Esophagus squamous epithelium (tissue), 5 donors: ENCODE measurements around the gene C4A. TPM values are rescaled to one million over a fixed set of nuclear protein-coding genes. Genes with fewer than 3 reads are reported as not detected.
A peak's percentile ranks its signal among the peaks of the same experiment; 100 is the strongest.

ENCODE experiments used
- DNase-seq: peaks from one replicate; lab custom pipeline; 2025; lab: John Stamatoyannopoulos, UW
- H3K27ac ChIP-seq, 4 donors: fragments of 200-600 bp; sonication (generic); one replicate each; pipeline ENCODE4 v1.5.1; 2016 to 2019; ENCODE audit warnings: mild to moderate bottlenecking in 1 of 4
- H3K27me3 ChIP-seq, 4 donors: fragments of 200-600 bp; sonication (generic); 1 replicate in 3 of 4; 2 replicates in 1 of 4; pipeline versions ENCODE4 v1.5.1 to v1.6.0; 2017 to 2021; ENCODE audit warnings: antibody characterized with exemption in 1 of 4
- H3K36me3 ChIP-seq, 3 donors: fragments of 200-600 bp; sonication (generic); one replicate each; pipeline ENCODE4 v1.5.1; 2016 to 2019
- H3K4me1 ChIP-seq, 3 donors: fragments of 200-600 bp; sonication (generic); one replicate each; pipeline ENCODE4 v1.5.1; 2017 to 2019
- H3K4me3 ChIP-seq, 4 donors: fragments of 200-600 bp; sonication (generic); 1 replicate in 3 of 4; 2 replicates in 1 of 4; pipeline ENCODE4 v1.5.1; 2016 to 2019; ENCODE audit warnings: mild to moderate bottlenecking in 2 of 4, moderate library complexity in 1 of 4
- H3K9me3 ChIP-seq, 3 donors: fragments of 200-600 bp; sonication (generic); one replicate each; pipeline ENCODE4 v1.5.1; 2016 to 2019
- POLR2A ChIP-seq, 4 donors: fragments of 450-650 bp; IDR thresholded peaks; one replicate each; pipeline ENCODE4 v1.6.1; 2017; ENCODE audit warnings: antibody characterized with exemption in 4 of 4, mild to moderate bottlenecking in 4 of 4, moderate library complexity in 3 of 4
- WGBS, 2 donors: methylation state at CpG; one replicate each; pipeline ENCODE4 v1.1.5; 2018; 5-methylcytosine and 5-hydroxymethylcytosine counted together
- intact Hi-C: fragments of 100-400 bp; cut with DNase I; formaldehyde crosslinking; loops from one replicate; pipeline ENCODE4 v1.15.0; 2022
- total RNA-seq, 4 donors: library from RNA; depleted of rRNA; stranded (reverse); fragments of >200 nt; gene quantifications; one replicate each; pipeline ENCODE4 v1.1.0, GENCODE V29; 2016
- TF ChIP-seq, protein P1 (sequence below), 6 experiments: fragments of 450-650 bp in 4 of 6; fragments of 200-600 bp in 2 of 6; sonication (generic) in 2 of 6; IDR thresholded peaks; one replicate each; pipeline ENCODE4 v1.5.1; 2016 to 2019; ENCODE audit warnings: antibody characterized with exemption in 6 of 6, mild to moderate bottlenecking in 4 of 6, moderate library complexity in 4 of 6
- donor health status: DM: yes; HTN: yes; CAD: no.

The C4A gene
- total RNA-seq, 4 donors from 2014 or later: 2.0 to 11.8 (median 5.2) TPM

DNA sequence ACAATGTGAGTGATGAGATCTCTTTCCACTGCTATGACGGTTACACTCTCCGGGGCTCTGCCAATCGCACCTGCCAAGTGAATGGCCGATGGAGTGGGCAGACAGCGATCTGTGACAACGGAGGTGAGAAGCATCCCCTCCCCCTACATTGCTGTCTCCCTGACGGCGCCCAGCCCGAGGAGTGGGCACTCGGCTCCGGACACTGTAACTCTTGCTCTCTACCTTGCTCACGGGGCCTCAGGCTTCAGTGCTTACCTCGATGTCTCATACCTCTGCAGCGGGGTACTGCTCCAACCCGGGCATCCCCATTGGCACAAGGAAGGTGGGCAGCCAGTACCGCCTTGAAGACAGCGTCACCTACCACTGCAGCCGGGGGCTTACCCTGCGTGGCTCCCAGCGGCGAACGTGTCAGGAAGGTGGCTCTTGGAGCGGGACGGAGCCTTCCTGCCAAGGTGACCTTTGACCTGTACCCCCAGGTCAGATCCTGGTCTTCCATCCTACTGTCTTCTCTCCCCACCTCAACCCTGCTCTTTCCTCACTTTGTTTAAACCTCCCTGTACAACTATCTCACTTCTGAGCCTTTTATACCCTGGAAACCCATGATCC lies 34.7 kb upstream of the C4A start:
- Histone ChIP-seq H3K9me3 (no peaks in the 10 kb centered on the region), H3K27me3 (peaks cover 0 to 12% (median 0%) of the 10 kb centered on the region in 4 donors), H3K27ac (peak overlapping the region in 2 of 4 donors; percentile 89 to 97), H3K4me1 (peaks cover 9 to 31% (median 23%) of the 10 kb centered on the region in 3 donors), H3K4me3 (peak overlapping the region in 1 of 4 donors; percentile 62), H3K36me3 (peaks cover 5 to 22% (median 6%) of the 10 kb centered on the region in 3 donors)
- intact Hi-C loops: no loop called here
- WGBS, 2 donors: 81 to 91% methylated on average over 16 to 21 of the region's 24 CpGs
- DNase-seq: no peak
- TF ChIP-seq POLR2A (IDR thresholded peaks at IDR 0.05): no peak
- TF ChIP-seq, protein P1, sequence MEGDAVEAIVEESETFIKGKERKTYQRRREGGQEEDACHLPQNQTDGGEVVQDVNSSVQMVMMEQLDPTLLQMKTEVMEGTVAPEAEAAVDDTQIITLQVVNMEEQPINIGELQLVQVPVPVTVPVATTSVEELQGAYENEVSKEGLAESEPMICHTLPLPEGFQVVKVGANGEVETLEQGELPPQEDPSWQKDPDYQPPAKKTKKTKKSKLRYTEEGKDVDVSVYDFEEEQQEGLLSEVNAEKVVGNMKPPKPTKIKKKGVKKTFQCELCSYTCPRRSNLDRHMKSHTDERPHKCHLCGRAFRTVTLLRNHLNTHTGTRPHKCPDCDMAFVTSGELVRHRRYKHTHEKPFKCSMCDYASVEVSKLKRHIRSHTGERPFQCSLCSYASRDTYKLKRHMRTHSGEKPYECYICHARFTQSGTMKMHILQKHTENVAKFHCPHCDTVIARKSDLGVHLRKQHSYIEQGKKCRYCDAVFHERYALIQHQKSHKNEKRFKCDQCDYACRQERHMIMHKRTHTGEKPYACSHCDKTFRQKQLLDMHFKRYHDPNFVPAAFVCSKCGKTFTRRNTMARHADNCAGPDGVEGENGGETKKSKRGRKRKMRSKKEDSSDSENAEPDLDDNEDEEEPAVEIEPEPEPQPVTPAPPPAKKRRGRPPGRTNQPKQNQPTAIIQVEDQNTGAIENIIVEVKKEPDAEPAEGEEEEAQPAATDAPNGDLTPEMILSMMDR (IDR thresholded peaks at IDR 0.05): no peak

DNA sequence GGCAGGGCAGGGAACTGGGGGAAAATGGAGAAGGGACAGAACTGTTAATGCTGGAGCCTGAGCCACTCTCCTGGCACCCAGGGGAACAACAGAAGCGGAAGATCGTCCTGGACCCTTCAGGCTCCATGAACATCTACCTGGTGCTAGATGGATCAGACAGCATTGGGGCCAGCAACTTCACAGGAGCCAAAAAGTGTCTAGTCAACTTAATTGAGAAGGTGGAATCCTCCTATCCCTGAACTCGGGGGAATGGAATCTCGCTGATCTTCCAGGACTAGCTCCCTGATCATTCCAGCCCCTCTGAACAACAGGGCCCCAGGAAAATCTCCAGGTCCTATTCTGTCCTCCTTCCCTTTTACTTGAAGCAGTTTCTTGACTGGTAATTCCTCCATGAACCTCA lies 34.0 kb upstream of the C4A start:
- no peak overlapping the region for H3K4me3 ChIP-seq
- peak overlapping the region in 1 of 4 donors; percentile 97 for H3K27ac ChIP-seq
- intact Hi-C loops: no loop called here
- no peaks in the 10 kb centered on the region for H3K9me3 ChIP-seq
- peaks cover 0 to 5% (median 0%) of the 10 kb centered on the region in 4 donors for H3K27me3 ChIP-seq
- WGBS, 2 donors: 77 to 89% methylated on average over 4 of the region's 4 CpGs
- peaks cover 5 to 27% (median 6%) of the 10 kb centered on the region in 3 donors for H3K36me3 ChIP-seq
- no peak for DNase-seq
- no peak for TF ChIP-seq POLR2A (IDR thresholded peaks at IDR 0.05)
- TF ChIP-seq, protein P1 (IDR thresholded peaks at IDR 0.05): no peak
- H3K4me1 ChIP-seq: peaks cover 9 to 29% (median 23%) of the 10 kb centered on the region in 3 donors

DNA sequence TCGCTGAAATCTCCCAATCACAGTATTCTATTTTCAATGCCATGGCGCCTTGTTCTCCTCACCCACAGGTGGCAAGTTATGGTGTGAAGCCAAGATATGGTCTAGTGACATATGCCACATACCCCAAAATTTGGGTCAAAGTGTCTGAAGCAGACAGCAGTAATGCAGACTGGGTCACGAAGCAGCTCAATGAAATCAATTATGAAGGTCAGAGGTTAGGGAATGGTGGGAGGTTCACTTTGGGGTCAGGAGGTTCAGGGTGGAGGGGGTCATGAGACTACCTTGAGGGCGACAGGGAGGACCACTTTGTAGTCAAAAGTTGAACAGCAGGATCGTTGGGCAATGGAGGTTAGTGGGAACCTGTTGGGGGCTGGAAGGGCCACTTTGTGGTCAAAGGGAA lies 33.6 kb upstream of the C4A start:
- peaks cover 5 to 32% (median 6%) of the 10 kb centered on the region in 3 donors for H3K36me3 ChIP-seq
- intact Hi-C loops: no loop called here
- H3K27me3 ChIP-seq: peaks cover 0 to under 1% (median 0%) of the 10 kb centered on the region in 4 donors
- H3K9me3 ChIP-seq: no peaks in the 10 kb centered on the region
- peaks cover 9 to 29% (median 23%) of the 10 kb centered on the region in 3 donors for H3K4me1 ChIP-seq
- TF ChIP-seq, protein P1 (IDR thresholded peaks at IDR 0.05): no peak
- no peak for TF ChIP-seq POLR2A (IDR thresholded peaks at IDR 0.05)
- H3K4me3 ChIP-seq: no peak overlapping the region
- DNase-seq: no peak
- 71 to 97% methylated on average over 4 of the region's 5 CpGs for WGBS, 2 donors
- H3K27ac ChIP-seq: no peak overlapping the region

DNA sequence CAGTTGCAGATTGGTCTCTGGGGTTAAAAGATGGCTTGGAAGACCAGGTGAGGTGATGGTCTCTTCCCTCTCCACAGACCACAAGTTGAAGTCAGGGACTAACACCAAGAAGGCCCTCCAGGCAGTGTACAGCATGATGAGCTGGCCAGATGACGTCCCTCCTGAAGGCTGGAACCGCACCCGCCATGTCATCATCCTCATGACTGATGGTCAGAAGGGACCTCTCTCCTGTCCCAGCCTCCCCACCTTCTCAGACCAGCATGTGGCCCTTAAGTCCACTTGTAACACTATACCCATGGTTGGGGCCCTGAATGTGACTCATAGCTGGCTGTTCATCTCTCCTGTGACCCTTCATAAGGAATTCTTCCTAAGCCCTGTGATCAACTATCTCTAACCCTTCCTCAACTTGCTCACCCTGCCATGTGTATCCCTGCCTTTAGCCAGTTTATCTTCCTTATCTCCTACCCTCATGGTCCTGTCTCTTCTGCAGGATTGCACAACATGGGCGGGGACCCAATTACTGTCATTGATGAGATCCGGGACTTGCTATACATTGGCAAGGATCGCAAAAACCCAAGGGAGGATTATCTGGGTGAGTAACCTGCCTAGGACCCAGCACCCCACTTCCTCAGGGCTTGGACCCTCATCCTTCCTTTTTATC lies 33.0 kb upstream of the C4A start:
- Histone ChIP-seq H3K9me3 (no peaks in the 10 kb centered on the region), H3K4me3 (no peak overlapping the region), H3K36me3 (peaks cover 10 to 37% (median 12%) of the 10 kb centered on the region in 3 donors), H3K27ac (no peak overlapping the region), H3K4me1 (peaks cover 9 to 29% (median 23%) of the 10 kb centered on the region in 3 donors), H3K27me3 (no peaks in the 10 kb centered on the region)
- no peak for TF ChIP-seq POLR2A (IDR thresholded peaks at IDR 0.05)
- TF ChIP-seq, protein P1 (IDR thresholded peaks at IDR 0.05): no peak
- 59 to 68% methylated on average over 5 to 6 of the region's 6 CpGs for WGBS, 2 donors
- intact Hi-C loops: no loop called here
- no peak for DNase-seq
